Testis (tissue), 3 donors: ENCODE data around the gene C21orf58. TPM values are rescaled to one million over a fixed set of nuclear protein-coding genes. Genes with fewer than 3 reads are reported as not detected.
"Not testable (repeated sequence)": the region's sequence is repeated elsewhere in the genome, so short reads cannot be mapped to it uniquely, and the experiment has no call there.

Source experiments
- DNase-seq: peaks from one replicate; pipeline ENCODE4 v3.0.0-alpha.2; 2019
- H3K27ac ChIP-seq, 2 donors: fragments of 200-600 bp; sonication (generic); one replicate each; pipeline ENCODE4 v1.5.1; 2019
- H3K27me3 ChIP-seq: fragments of 200-600 bp; sonication (generic); one replicate; pipeline ENCODE4 v1.5.1; 2019
- H3K36me3 ChIP-seq: fragments of 200-600 bp; sonication (generic); one replicate; pipeline ENCODE4 v1.5.1; 2017; ENCODE audit warnings: low read depth; ENCODE audit errors: missing control alignments
- H3K4me1 ChIP-seq: fragments of 200-600 bp; sonication (generic); one replicate; pipeline ENCODE4 v1.5.1; 2019
- H3K4me3 ChIP-seq, 2 donors: fragments of 200-600 bp; sonication (generic); one replicate each; pipeline ENCODE4 v1.5.1; 2017 to 2019
- H3K9me3 ChIP-seq: fragments of 200-600 bp; sonication (generic); one replicate; pipeline ENCODE4 v1.5.1; 2017
- CTCF ChIP-seq, 3 experiments: fragments of 450-650 bp in 2 of 3; fragments of 200-600 bp in 1 of 3; sonication (generic) in 1 of 3; IDR thresholded peaks; one replicate each; pipeline ENCODE4 v1.5.1; 2016 to 2019; ENCODE audit warnings: antibody characterized with exemption in 3 of 3, mild to moderate bottlenecking in 2 of 3, moderate library complexity in 1 of 3
- POLR2A ChIP-seq: fragments of 450-650 bp; IDR thresholded peaks from one replicate; pipeline ENCODE4 v1.6.1; 2017; ENCODE audit warnings: antibody characterized with exemption, mild to moderate bottlenecking, moderate library complexity
- whole genome bisulfite sequencing, 2 donors: methylation state at CpG; one replicate each; pipeline ENCODE4 v1.1.5; 2018; 5-methylcytosine and 5-hydroxymethylcytosine counted together
- intact Hi-C: fragments of 100-400 bp; cut with DNase I; formaldehyde crosslinking; loops from one replicate; pipeline ENCODE4 v1.15.1; 2023; ENCODE audit warnings: low total_unique reads
- polyA plus RNA-seq: library from polyadenylated mRNA; stranded (reverse); fragments of 350-450 nt; fragmentation: Illumina TruSeq; extraction: RNeasy Lipid Tissue Mini Kit (QIAGEN cat#74804); gene quantifications from one replicate; pipeline ENCODE4 v1.2.3, GENCODE V29; 2014; ENCODE audit warnings: low read depth, low replicate concordance; ENCODE audit not compliant: insufficient read depth
- total RNA-seq, 2 donors: library from RNA; depleted of rRNA; stranded (reverse); fragments of >200 nt; gene quantifications; one replicate each; pipeline ENCODE4 v1.2.3, GENCODE V29; 2016

Gene C21orf58
- total and polyA plus RNA-seq, 3 donors from 2014 or later = 13.6 to 21.6 (median 13.7) TPM

DNA sequence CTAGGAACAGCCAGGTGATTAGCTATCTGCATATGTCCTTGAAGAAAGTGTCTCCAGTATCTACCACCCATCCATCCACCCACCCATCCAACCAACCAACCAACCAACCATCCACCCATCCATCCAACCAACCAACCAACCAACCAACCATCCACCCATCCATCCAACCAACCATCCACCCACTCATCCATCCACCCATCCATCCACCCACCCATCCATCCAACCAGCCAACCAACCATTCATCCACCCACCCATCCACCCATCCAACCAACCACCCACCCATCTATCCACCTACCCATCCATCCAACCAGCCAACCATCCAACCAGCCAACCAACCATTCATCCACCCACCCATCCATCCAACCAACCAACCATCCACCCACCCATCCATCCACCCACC lies 12.1 kb downstream of the C21orf58 start:
- no peak overlapping the region for H3K27ac ChIP-seq
- intact Hi-C loops = no loop called here
- H3K4me1 ChIP-seq = no peaks in the 10 kb centered on the region
- no peak for TF ChIP-seq POLR2A
- TF ChIP-seq CTCF (IDR thresholded peaks at IDR 0.05) = no peak
- H3K4me3 ChIP-seq = no peak overlapping the region
- no peaks in the 10 kb centered on the region for H3K27me3 ChIP-seq
- H3K9me3 ChIP-seq = no peaks in the 10 kb centered on the region
- no peaks in the 10 kb centered on the region for H3K36me3 ChIP-seq
- DNase-seq = no peak

GRCh38 chr21:46310260-46310659 lies 13.4 kb downstream of the C21orf58 start:
- H3K27me3 ChIP-seq, H3K9me3 ChIP-seq, H3K4me1 ChIP-seq, H3K27ac ChIP-seq, H3K36me3 ChIP-seq, intact Hi-C loops, H3K4me3 ChIP-seq, DNase-seq: not testable (repeated sequence)
- WGBS, 2 donors = 93 to 96% methylated on average over 8 of the region's 8 CpGs

DNA sequence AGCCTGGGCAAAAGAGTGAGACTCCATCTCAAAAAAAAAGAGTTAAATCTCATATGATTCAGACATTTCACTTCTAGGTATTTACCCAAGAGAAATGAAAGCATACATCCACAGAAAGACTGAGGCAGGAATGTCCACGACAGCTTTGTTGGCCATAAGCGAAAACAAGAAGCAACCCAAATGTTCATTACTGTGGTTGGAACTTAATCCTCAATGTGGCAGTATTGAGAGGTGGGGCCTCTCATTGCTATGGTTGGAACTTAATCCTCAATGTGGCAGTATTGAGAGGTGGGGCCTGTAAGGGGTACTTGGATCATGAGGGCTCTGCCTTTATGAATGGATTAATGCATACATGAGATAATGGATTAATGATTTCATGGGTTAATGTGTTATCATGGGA lies 15.2 kb downstream of the C21orf58 start:
- H3K36me3 ChIP-seq = no peaks in the 10 kb centered on the region
- intact Hi-C loops = no loop called here
- no peaks in the 10 kb centered on the region for H3K27me3 ChIP-seq

GRCh38 chr21:46307625-46308024 lies 16.0 kb downstream of the C21orf58 start:
- WGBS, 2 donors = 88 to 90% methylated on average over 2 of the region's 2 CpGs
- DNase-seq = no peak
- Histone ChIP-seq H3K4me1 (no peaks in the 10 kb centered on the region), H3K27ac (no peak overlapping the region), H3K36me3 (no peaks in the 10 kb centered on the region), H3K4me3 (no peak overlapping the region), H3K9me3 (no peaks in the 10 kb centered on the region), H3K27me3 (no peaks in the 10 kb centered on the region)
- TF ChIP-seq CTCF (IDR thresholded peaks at IDR 0.05) = no peak
- no peak for TF ChIP-seq POLR2A
- intact Hi-C loops = no loop called here

More for the DNA sequence above, 15.2 kb downstream of the C21orf58 start:
- no peak for DNase-seq
- H3K4me1 ChIP-seq = no peaks in the 10 kb centered on the region
- H3K9me3 ChIP-seq = no peaks in the 10 kb centered on the region
- no peak overlapping the region for H3K27ac ChIP-seq
- WGBS, 2 donors = 93% methylated on average over 2 of the region's 2 CpGs
- TF ChIP-seq POLR2A (no peak), CTCF (IDR thresholded peaks at IDR 0.05) (no peak)
- H3K4me3 ChIP-seq = no peak overlapping the region

DNA sequence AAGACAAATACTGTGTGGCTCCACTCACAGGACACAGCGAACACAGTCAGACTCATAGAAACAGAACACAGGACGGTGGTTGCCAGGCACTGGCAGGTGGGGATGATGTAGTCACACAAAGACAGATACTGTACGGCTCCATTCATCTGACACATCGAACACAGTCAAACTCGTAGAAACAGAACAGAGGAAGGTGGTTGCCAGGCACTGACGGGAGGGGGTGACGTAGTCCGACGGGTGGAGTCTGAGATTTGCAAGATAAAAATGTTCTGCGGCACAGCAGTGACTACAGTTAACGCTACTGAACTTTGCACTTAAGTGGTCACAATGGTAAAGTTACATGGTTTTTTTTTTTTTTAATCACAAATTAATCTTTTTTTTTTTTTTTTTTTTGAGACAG lies 18.7 kb downstream of the C21orf58 start:
- Histone ChIP-seq H3K27ac (no peak overlapping the region), H3K4me3 (no peak overlapping the region), H3K36me3 (no peaks in the 10 kb centered on the region), H3K27me3 (no peaks in the 10 kb centered on the region), H3K4me1 (no peaks in the 10 kb centered on the region), H3K9me3 (no peaks in the 10 kb centered on the region)
- intact Hi-C loops = no loop called here
- TF ChIP-seq CTCF (IDR thresholded peaks at IDR 0.05) (no peak), POLR2A (no peak)
- DNase-seq = no peak
- 93 to 94% methylated on average over 11 of the region's 11 CpGs for WGBS, 2 donors
